Measurements from ENCODE around the gene RUBCN. TPM values are rescaled to one million over a fixed set of nuclear protein-coding genes. Genes with fewer than 3 reads are reported as not detected.

Gene RUBCN
- total and polyA plus RNA-seq, 9 of the 15 experiments (the other 6 are each of a cell fraction or from before 2014, with no cell fraction given) = 8.4 to 24.0 (median 11.9) TPM

- TF ChIP-seq BRD9 (IDR thresholded peaks at IDR 0.05; ENCODE audit: low read depth, partially characterized antibody) (peak; percentile 57), ZBTB11 (CRISPR knock-in tag; IDR thresholded peaks at IDR 0.05) (peak; percentile 27 to 89 (median 36); a peak in 3 of 6 replicates), DIDO1 (tag; IDR thresholded peaks at IDR 0.05; ENCODE audit: low read depth) (no peak), NR4A1 (CRISPR knock-in tag; IDR thresholded peaks at IDR 0.05) (no peak), NR4A1 (tag; IDR thresholded peaks at IDR 0.05) (no peak), ZNF175 (CRISPR knock-in tag; IDR thresholded peaks at IDR 0.05; ENCODE audit: low read depth) (no peak), ZNF551 (CRISPR knock-in tag; IDR thresholded peaks at IDR 0.05) (no peak), KAT8 (IDR thresholded peaks at IDR 0.05; ENCODE audit: low read depth) (no peak), POLR3G (IDR thresholded peaks at IDR 0.05; ENCODE audit: extremely low read depth, insufficient read length, insufficient replicate concordance) (no peak), HINFP (tag; conservative IDR thresholded peaks at IDR 0.05; ENCODE audit: low read depth) (no peak), ARID4B (CRISPR knock-in tag; IDR thresholded peaks at IDR 0.05) (peak; percentile 77), GABPB1 (CRISPR knock-in tag; IDR thresholded peaks at IDR 0.05) (peak; percentile 91), SRF (CRISPR knock-in tag; IDR thresholded peaks at IDR 0.05) (peak in 1 of 2 experiments; percentile 35; a peak in 1 of 4 replicates)
- TF ChIP-seq, protein P1, sequence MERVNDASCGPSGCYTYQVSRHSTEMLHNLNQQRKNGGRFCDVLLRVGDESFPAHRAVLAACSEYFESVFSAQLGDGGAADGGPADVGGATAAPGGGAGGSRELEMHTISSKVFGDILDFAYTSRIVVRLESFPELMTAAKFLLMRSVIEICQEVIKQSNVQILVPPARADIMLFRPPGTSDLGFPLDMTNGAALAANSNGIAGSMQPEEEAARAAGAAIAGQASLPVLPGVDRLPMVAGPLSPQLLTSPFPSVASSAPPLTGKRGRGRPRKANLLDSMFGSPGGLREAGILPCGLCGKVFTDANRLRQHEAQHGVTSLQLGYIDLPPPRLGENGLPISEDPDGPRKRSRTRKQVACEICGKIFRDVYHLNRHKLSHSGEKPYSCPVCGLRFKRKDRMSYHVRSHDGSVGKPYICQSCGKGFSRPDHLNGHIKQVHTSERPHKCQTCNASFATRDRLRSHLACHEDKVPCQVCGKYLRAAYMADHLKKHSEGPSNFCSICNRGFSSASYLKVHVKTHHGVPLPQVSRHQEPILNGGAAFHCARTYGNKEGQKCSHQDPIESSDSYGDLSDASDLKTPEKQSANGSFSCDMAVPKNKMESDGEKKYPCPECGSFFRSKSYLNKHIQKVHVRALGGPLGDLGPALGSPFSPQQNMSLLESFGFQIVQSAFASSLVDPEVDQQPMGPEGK (CRISPR knock-in tag; IDR thresholded peaks at IDR 0.05; ENCODE audit: borderline replicate concordance) = no peak
Observed at GRCh38 chr3:197736491-197737318, at the start of gene RUBCN (continued).
